ENCODE data around the gene PPP1R13B. TPM values are rescaled to one million over a fixed set of nuclear protein-coding genes. Genes with fewer than 3 reads are reported as not detected.

Gene PPP1R13B
- total RNA-seq, 1 donor from 2014 or later: 54.0 TPM

- DNase-seq (ENCODE audit: low spot score): peak; percentile 40
Measured at GRCh38 chr14:103881268-103882201, 34.2 kb upstream of the PPP1R13B start.

GRCh38 chr14:103880348-103881267 lies 33.2 kb upstream of the PPP1R13B start:
- peak; percentile 82 for DNase-seq (ENCODE audit: low spot score)

GRCh38 chr14:103879570-103880347 lies 32.4 kb upstream of the PPP1R13B start:
- peak; percentile 89 for DNase-seq (ENCODE audit: low spot score)

- no peak for DNase-seq (ENCODE audit: low spot score)
Measured at GRCh38 chr14:103879118-103879569, 31.8 kb upstream of the PPP1R13B start.

GRCh38 chr14:103878180-103878579 lies 30.8 kb upstream of the PPP1R13B start:
- DNase-seq (ENCODE audit: low spot score): no peak

- DNase-seq (ENCODE audit: low spot score): no peak
Measured at GRCh38 chr14:103875010-103875409, 27.6 kb upstream of the PPP1R13B start.

- DNase-seq (ENCODE audit: low spot score): no peak
Measured at GRCh38 chr14:103872481-103873113, 25.2 kb upstream of the PPP1R13B start.

GRCh38 chr14:103871596-103872480 lies 24.5 kb upstream of the PPP1R13B start:
- DNase-seq (ENCODE audit: low spot score): peak; percentile 46

GRCh38 chr14:103870891-103871595 lies 23.7 kb upstream of the PPP1R13B start:
- no peak for DNase-seq (ENCODE audit: low spot score)

- no peak for DNase-seq (ENCODE audit: low spot score)
Measured at GRCh38 chr14:103870144-103870876, 22.9 kb upstream of the PPP1R13B start.

- no peak for DNase-seq (ENCODE audit: low spot score)
Measured at GRCh38 chr14:103869406-103870143, 22.2 kb upstream of the PPP1R13B start.

GRCh38 chr14:103868242-103868897 lies 21.0 kb upstream of the PPP1R13B start:
- no peak for DNase-seq (ENCODE audit: low spot score)

GRCh38 chr14:103867523-103867953 lies 20.2 kb upstream of the PPP1R13B start:
- DNase-seq (ENCODE audit: low spot score): peak; percentile 80

GRCh38 chr14:103867020-103867419 lies 19.6 kb upstream of the PPP1R13B start:
- no peak for DNase-seq (ENCODE audit: low spot score)

GRCh38 chr14:103863245-103863644 lies 15.9 kb upstream of the PPP1R13B start:
- no peak for DNase-seq (ENCODE audit: low spot score)

GRCh38 chr14:103862393-103862782 lies 15.0 kb upstream of the PPP1R13B start:
- DNase-seq (ENCODE audit: low spot score): no peak

All from mucosa of gallbladder (tissue), 1 donor.